Heart left ventricle (tissue), 13 donors: ENCODE results near the gene FUT8.

Experiments
- POLR2A ChIP-seq, 2 donors: fragments of 450-650 bp; IDR thresholded peaks; one replicate each; pipeline ENCODE4 v1.6.1; 2017; ENCODE audit warnings: antibody characterized with exemption in 2 of 2, mild to moderate bottlenecking in 2 of 2, moderate library complexity in 2 of 2
- TF ChIP-seq, protein P1 (sequence below), 12 donors: fragments of 200-600 bp; sonication (generic) in 4 of 12; IDR thresholded peaks; one replicate each; pipeline versions ENCODE4 v1.5.0 to v1.8.0; 2018 to 2022; ENCODE audit warnings: antibody characterized with exemption in 12 of 12, mild to moderate bottlenecking in 5 of 12
- donor health status: ischemic (EF 13 %, LVEDD 7.1; RV severe dilation, severe dysfunction).
- donor health status: DM: no; HTN: yes; CAD: no.
- donor health status: DM: no; HTN: no; CAD: no.
- donor health status: ischemic (EF 25% LVEDD 6.9; RV normal size, moderate dysfunction).
- donor health status: ischemic (EF 25% LVEDD 5.7; RV mildly dilated, moderate dysfunction).
- donor health status: ischemic (EF 35%, LVEDD 5.7; RV mildly dilated, moderate dysfunction).
- donor health status: nonischemic (EF 11% LVEDD 7.7; RV severe dilation, severe dysfunction).
- donor health status: DM: yes; HTN: yes; CAD: no.
- donor health status: PGD.
- donor health status: ischemic (EF 29% LVEDD 5.4; RV normal size, mild dysfunction).
- donor health status: nonischemic (EF 23%, LVEDD 6.1; RV moderate dilation, normal function).

DNA sequence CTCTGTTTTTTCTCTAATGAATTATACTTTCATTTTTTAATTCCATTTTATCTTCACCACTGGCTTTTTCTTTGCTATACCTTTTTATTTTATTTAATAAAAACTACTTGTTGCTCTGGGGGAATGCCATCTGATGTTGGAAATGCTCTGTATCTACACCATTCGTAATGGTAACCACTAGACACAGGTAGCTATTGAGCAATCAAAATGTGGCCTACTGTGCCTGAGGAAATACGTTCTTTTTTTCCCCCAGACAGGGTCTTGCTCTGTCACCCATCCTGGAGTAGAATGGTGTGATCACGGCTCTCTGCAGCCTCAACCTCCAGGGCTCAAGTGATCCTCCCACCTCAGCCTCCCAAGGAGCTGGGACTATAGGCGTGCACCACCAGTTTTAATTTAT is 140.2 kb downstream of the FUT8 start:
- TF ChIP-seq, protein P1, sequence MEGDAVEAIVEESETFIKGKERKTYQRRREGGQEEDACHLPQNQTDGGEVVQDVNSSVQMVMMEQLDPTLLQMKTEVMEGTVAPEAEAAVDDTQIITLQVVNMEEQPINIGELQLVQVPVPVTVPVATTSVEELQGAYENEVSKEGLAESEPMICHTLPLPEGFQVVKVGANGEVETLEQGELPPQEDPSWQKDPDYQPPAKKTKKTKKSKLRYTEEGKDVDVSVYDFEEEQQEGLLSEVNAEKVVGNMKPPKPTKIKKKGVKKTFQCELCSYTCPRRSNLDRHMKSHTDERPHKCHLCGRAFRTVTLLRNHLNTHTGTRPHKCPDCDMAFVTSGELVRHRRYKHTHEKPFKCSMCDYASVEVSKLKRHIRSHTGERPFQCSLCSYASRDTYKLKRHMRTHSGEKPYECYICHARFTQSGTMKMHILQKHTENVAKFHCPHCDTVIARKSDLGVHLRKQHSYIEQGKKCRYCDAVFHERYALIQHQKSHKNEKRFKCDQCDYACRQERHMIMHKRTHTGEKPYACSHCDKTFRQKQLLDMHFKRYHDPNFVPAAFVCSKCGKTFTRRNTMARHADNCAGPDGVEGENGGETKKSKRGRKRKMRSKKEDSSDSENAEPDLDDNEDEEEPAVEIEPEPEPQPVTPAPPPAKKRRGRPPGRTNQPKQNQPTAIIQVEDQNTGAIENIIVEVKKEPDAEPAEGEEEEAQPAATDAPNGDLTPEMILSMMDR (IDR thresholded peaks at IDR 0.05), result no peak
- TF ChIP-seq POLR2A (IDR thresholded peaks at IDR 0.05), result no peak
